ENCODE results near the gene SHISA8.

- TF ChIP-seq EZH2 (IDR thresholded peaks at IDR 0.05; ENCODE audit: borderline replicate concordance, insufficient read depth, low read length, poor library complexity, severe bottlenecking) (no peak), TAF1 (IDR thresholded peaks at IDR 0.05; ENCODE audit: low read depth) (no peak), REST (IDR thresholded peaks at IDR 0.05; ENCODE audit: borderline replicate concordance) (no peak), RAD21 (conservative IDR thresholded peaks at IDR 0.05) (no peak)
These were observed 8.9 kb upstream of the SHISA8 start for GRCh38 chr22:41923595-41924276.

Data from neural cell (in vitro differentiated cells).